ENCODE measurements around the gene ZNF473.

- TF ChIP-seq ZBTB26 (CRISPR knock-in tag; IDR thresholded peaks at IDR 0.05; ENCODE audit: borderline replicate concordance) = no peak
- no peak for TF ChIP-seq RBAK (CRISPR knock-in tag; IDR thresholded peaks at IDR 0.05)
- no peak for TF ChIP-seq PCBP2 (optimal IDR thresholded peaks at IDR 0.05; ENCODE audit: low read depth, low read length, poor library complexity, severe bottlenecking)
- no peak for TF ChIP-seq CEBPB (IDR thresholded peaks at IDR 0.05; ENCODE audit: borderline replicate concordance, low read depth, low read length)
- no peak for TF ChIP-seq TOPORS (CRISPR knock-in tag; IDR thresholded peaks at IDR 0.05)
- TF ChIP-seq SUZ12 (IDR thresholded peaks at IDR 0.05; ENCODE audit: low read depth, low read length) = no peak
- TF ChIP-seq, protein P1, sequence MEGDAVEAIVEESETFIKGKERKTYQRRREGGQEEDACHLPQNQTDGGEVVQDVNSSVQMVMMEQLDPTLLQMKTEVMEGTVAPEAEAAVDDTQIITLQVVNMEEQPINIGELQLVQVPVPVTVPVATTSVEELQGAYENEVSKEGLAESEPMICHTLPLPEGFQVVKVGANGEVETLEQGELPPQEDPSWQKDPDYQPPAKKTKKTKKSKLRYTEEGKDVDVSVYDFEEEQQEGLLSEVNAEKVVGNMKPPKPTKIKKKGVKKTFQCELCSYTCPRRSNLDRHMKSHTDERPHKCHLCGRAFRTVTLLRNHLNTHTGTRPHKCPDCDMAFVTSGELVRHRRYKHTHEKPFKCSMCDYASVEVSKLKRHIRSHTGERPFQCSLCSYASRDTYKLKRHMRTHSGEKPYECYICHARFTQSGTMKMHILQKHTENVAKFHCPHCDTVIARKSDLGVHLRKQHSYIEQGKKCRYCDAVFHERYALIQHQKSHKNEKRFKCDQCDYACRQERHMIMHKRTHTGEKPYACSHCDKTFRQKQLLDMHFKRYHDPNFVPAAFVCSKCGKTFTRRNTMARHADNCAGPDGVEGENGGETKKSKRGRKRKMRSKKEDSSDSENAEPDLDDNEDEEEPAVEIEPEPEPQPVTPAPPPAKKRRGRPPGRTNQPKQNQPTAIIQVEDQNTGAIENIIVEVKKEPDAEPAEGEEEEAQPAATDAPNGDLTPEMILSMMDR (CRISPR knock-in tag; IDR thresholded peaks at IDR 0.05) = no peak
Observed at GRCh38 chr19:50044922-50045321, 19.1 kb downstream of the ZNF473 start.
